Mesendoderm (in vitro differentiated cells): ENCODE data around the gene CPAMD8.

ENCODE experiments used
- DNase-seq: peaks from one replicate; pipeline ENCODE4 v3.0.0; 2013
- H2AK5ac ChIP-seq: 2 replicates; pipeline ENCODE4 v1.6.1; 2013; ENCODE audit warnings: low read length, inconsistent platforms
- H2BK120ac ChIP-seq: 2 replicates; pipeline ENCODE4 v1.6.1; 2013; ENCODE audit warnings: low read depth, mild to moderate bottlenecking, low read length, moderate library complexity, mixed read lengths
- H2BK15ac ChIP-seq: replicated peaks from 2 replicates; pipeline ENCODE4 v1.6.1; 2013; ENCODE audit warnings: low read depth, mild to moderate bottlenecking, moderate library complexity
- H2BK5ac ChIP-seq: 2 replicates; pipeline ENCODE4 v1.6.1; 2013; ENCODE audit warnings: low read length, inconsistent platforms
- H3K18ac ChIP-seq: 2 replicates; pipeline ENCODE4 v1.6.1; 2013; ENCODE audit warnings: mild to moderate bottlenecking, low read length, mixed read lengths
- H3K23ac ChIP-seq: one replicate; pipeline ENCODE4 v1.6.1; 2013; ENCODE audit warnings: low read length
- H3K27ac ChIP-seq: 2 replicates; pipeline ENCODE4 v1.5.1; 2013; ENCODE audit warnings: low read depth, mild to moderate bottlenecking, inconsistent platforms, low read length, moderate library complexity
- H3K27me3 ChIP-seq: 2 replicates; pipeline ENCODE4 v1.6.1; 2013; ENCODE audit warnings: low read length, control low read depth, mild to moderate bottlenecking, inconsistent platforms; ENCODE audit not compliant: insufficient read depth, poor library complexity
- H3K36me3 ChIP-seq: 2 replicates; pipeline ENCODE4 v1.6.1; 2013; ENCODE audit warnings: low read length, inconsistent platforms; ENCODE audit not compliant: control insufficient read depth, insufficient read depth
- H3K4ac ChIP-seq: one replicate; pipeline ENCODE4 v1.6.1; 2013; ENCODE audit warnings: low read depth, mild to moderate bottlenecking, low read length, moderate library complexity
- H3K4me1 ChIP-seq: 2 replicates; pipeline ENCODE4 v1.6.1; 2013; ENCODE audit warnings: low read depth, low read length, inconsistent platforms; ENCODE audit not compliant: control insufficient read depth
- H3K4me2 ChIP-seq: 2 replicates; pipeline ENCODE4 v1.6.1; 2013; ENCODE audit warnings: low read length
- H3K4me3 ChIP-seq: 2 replicates; pipeline ENCODE4 v1.5.1; 2013; ENCODE audit warnings: mild to moderate bottlenecking, low read length
- H3K56ac ChIP-seq: one replicate; pipeline ENCODE4 v1.6.1; 2013; ENCODE audit warnings: low read length
- H3K79me1 ChIP-seq: 2 replicates; pipeline ENCODE4 v1.6.1; 2013; ENCODE audit warnings: low read length, inconsistent platforms
- H3K79me2 ChIP-seq: 2 replicates; pipeline ENCODE4 v1.6.1; 2013; ENCODE audit warnings: mild to moderate bottlenecking, low read length; ENCODE audit not compliant: control insufficient read depth, insufficient read depth
- H3K9ac ChIP-seq: 2 replicates; pipeline ENCODE4 v1.6.1; 2013; ENCODE audit warnings: low read length, inconsistent platforms
- H4K5ac ChIP-seq: one replicate; pipeline ENCODE4 v1.6.1; 2013; ENCODE audit warnings: low read length
- H4K8ac ChIP-seq: one replicate; pipeline ENCODE4 v1.6.1; 2013; ENCODE audit warnings: low read depth, mild to moderate bottlenecking, control low read depth, low read length, moderate library complexity
- WGBS: extraction: QIAGEN DNeasy Blood & Tissue Kit; methylation state at CpG from one replicate; pipeline ENCODE4 v1.1.7; 2013; ENCODE audit warnings: low lambda C conversion rate, missing lambda C conversion rate; ENCODE audit not compliant: insufficient coverage; ENCODE audit errors: extremely low coverage; 5-methylcytosine and 5-hydroxymethylcytosine counted together

Gene CPAMD8

GRCh38 chr19:16919496-16919895 lies 107.1 kb downstream of the CPAMD8 start:
- Histone ChIP-seq H3K23ac (no peak overlapping the region), H3K4me3 (no peak overlapping the region), H2AK5ac (no peak overlapping the region), H3K79me1 (no peaks in the 10 kb centered on the region), H3K36me3 (no peaks in the 10 kb centered on the region), H2BK15ac (no peak overlapping the region), H3K27me3 (no peaks in the 10 kb centered on the region), H3K4me2 (no peak overlapping the region), H3K4ac (no peak overlapping the region), H4K8ac (no peak overlapping the region), H3K4me1 (no peaks in the 10 kb centered on the region), H2BK120ac (no peak overlapping the region), H3K56ac (no peak overlapping the region), H2BK5ac (no peak overlapping the region), H3K9ac (no peak overlapping the region), H3K79me2 (no peaks in the 10 kb centered on the region), H3K27ac (no peak overlapping the region), H3K18ac (no peak overlapping the region), H4K5ac (no peak overlapping the region)
- WGBS: no CpG with 5 or more reads among the region's 4 CpGs
- no peak for DNase-seq

GRCh38 chr19:16917401-16917800 lies 109.2 kb downstream of the CPAMD8 start:
- no CpG with 5 or more reads among the region's 7 CpGs for WGBS
- H3K4me2 ChIP-seq: no peak overlapping the region

GRCh38 chr19:16915734-16916133 lies 110.9 kb downstream of the CPAMD8 start:
- DNase-seq: no peak
- Histone ChIP-seq H3K27me3 (no peaks in the 10 kb centered on the region), H3K4me1 (no peaks in the 10 kb centered on the region), H3K27ac (no peak overlapping the region), H3K9ac (no peak overlapping the region), H3K79me1 (no peaks in the 10 kb centered on the region), H3K23ac (no peak overlapping the region), H3K4ac (no peak overlapping the region), H2BK120ac (no peak overlapping the region), H3K56ac (no peak overlapping the region), H3K79me2 (no peaks in the 10 kb centered on the region), H4K8ac (no peak overlapping the region), H3K4me3 (no peak overlapping the region), H4K5ac (no peak overlapping the region), H2BK15ac (no peak overlapping the region), H3K36me3 (no peaks in the 10 kb centered on the region), H3K18ac (no peak overlapping the region), H3K4me2 (no peak overlapping the region), H2AK5ac (no peak overlapping the region), H2BK5ac (no peak overlapping the region)
- WGBS: no CpG with 5 or more reads among the region's 3 CpGs

More at GRCh38 chr19:16917401-16917800, 109.2 kb downstream of the CPAMD8 start:
- Histone ChIP-seq H2BK120ac (no peak overlapping the region), H2BK15ac (no peak overlapping the region), H3K27ac (no peak overlapping the region), H3K79me1 (no peaks in the 10 kb centered on the region), H3K4me1 (no peaks in the 10 kb centered on the region), H3K36me3 (no peaks in the 10 kb centered on the region), H4K5ac (no peak overlapping the region), H3K9ac (no peak overlapping the region), H3K4me3 (no peak overlapping the region), H4K8ac (no peak overlapping the region), H3K79me2 (no peaks in the 10 kb centered on the region), H3K23ac (no peak overlapping the region), H3K56ac (no peak overlapping the region), H2BK5ac (no peak overlapping the region), H3K27me3 (no peaks in the 10 kb centered on the region), H3K4ac (no peak overlapping the region), H3K18ac (no peak overlapping the region), H2AK5ac (no peak overlapping the region)
- DNase-seq: no peak

- H3K18ac ChIP-seq: no peak overlapping the region
- no peak overlapping the region for H3K4ac ChIP-seq
- no peak overlapping the region for H3K56ac ChIP-seq
- no peak overlapping the region for H3K4me3 ChIP-seq
- no peak overlapping the region for H2BK120ac ChIP-seq
- no peak overlapping the region for H3K23ac ChIP-seq
- H2BK5ac ChIP-seq: no peak overlapping the region
- no peak overlapping the region for H3K27ac ChIP-seq
- no peak for DNase-seq
- H2BK15ac ChIP-seq: no peak overlapping the region
- H4K8ac ChIP-seq: no peak overlapping the region
- no peak overlapping the region for H3K9ac ChIP-seq
- no peak overlapping the region for H4K5ac ChIP-seq
- no peak overlapping the region for H2AK5ac ChIP-seq
- H3K4me1 ChIP-seq: no peaks in the 10 kb centered on the region
- WGBS: no CpG with 5 or more reads among the region's 3 CpGs
- H3K27me3 ChIP-seq: no peaks in the 10 kb centered on the region
- no peaks in the 10 kb centered on the region for H3K79me2 ChIP-seq
- no peaks in the 10 kb centered on the region for H3K79me1 ChIP-seq
- H3K36me3 ChIP-seq: no peaks in the 10 kb centered on the region
- H3K4me2 ChIP-seq: no peak overlapping the region
Observed at GRCh38 chr19:16915135-16915534, 111.5 kb downstream of the CPAMD8 start.

GRCh38 chr19:16914421-16914820 lies 112.2 kb downstream of the CPAMD8 start:
- H3K4me1 ChIP-seq: no peaks in the 10 kb centered on the region
- H2AK5ac ChIP-seq: no peak overlapping the region
- no peaks in the 10 kb centered on the region for H3K27me3 ChIP-seq
- H4K5ac ChIP-seq: no peak overlapping the region
- H3K23ac ChIP-seq: no peak overlapping the region
- H3K79me2 ChIP-seq: no peaks in the 10 kb centered on the region
- H3K79me1 ChIP-seq: no peaks in the 10 kb centered on the region
- H3K27ac ChIP-seq: no peak overlapping the region
- no peak overlapping the region for H3K4me3 ChIP-seq
- WGBS: no CpG with 5 or more reads among the region's 11 CpGs
- no peak overlapping the region for H3K56ac ChIP-seq
- H3K18ac ChIP-seq: no peak overlapping the region
- no peak overlapping the region for H2BK15ac ChIP-seq
- no peak overlapping the region for H3K4ac ChIP-seq
- no peaks in the 10 kb centered on the region for H3K36me3 ChIP-seq
- no peak overlapping the region for H3K4me2 ChIP-seq
- H2BK5ac ChIP-seq: no peak overlapping the region
- H4K8ac ChIP-seq: no peak overlapping the region
- no peak for DNase-seq
- no peak overlapping the region for H3K9ac ChIP-seq
- H2BK120ac ChIP-seq: no peak overlapping the region

- H3K4me1 ChIP-seq: no peaks in the 10 kb centered on the region
- H3K4me3 ChIP-seq: no peak overlapping the region
- WGBS: no CpG with 5 or more reads among the region's 4 CpGs
Observed at GRCh38 chr19:16912780-16913179, 113.8 kb downstream of the CPAMD8 start.

More at GRCh38 chr19:16912780-16913179, 113.8 kb downstream of the CPAMD8 start:
- Histone ChIP-seq H2BK5ac (no peak overlapping the region), H2BK15ac (no peak overlapping the region), H3K56ac (no peak overlapping the region), H3K18ac (no peak overlapping the region), H2AK5ac (no peak overlapping the region), H2BK120ac (no peak overlapping the region), H3K79me2 (no peaks in the 10 kb centered on the region), H3K23ac (no peak overlapping the region), H3K27ac (no peak overlapping the region), H3K4me2 (no peak overlapping the region), H4K5ac (no peak overlapping the region), H3K79me1 (no peaks in the 10 kb centered on the region), H3K4ac (no peak overlapping the region), H3K27me3 (no peaks in the 10 kb centered on the region), H4K8ac (no peak overlapping the region), H3K36me3 (no peaks in the 10 kb centered on the region), H3K9ac (no peak overlapping the region)
- DNase-seq: no peak
